HepG2 (cell line): ENCODE measurements around the gene ACACB. TPM values are rescaled to one million over a fixed set of nuclear protein-coding genes. Genes with fewer than 3 reads are reported as not detected.

ENCODE experiments used
- ATAC-seq: fragments of 200-7000 bp; cut with Tn5 transposase; 3 replicates; pipeline ENCODE4 v1.9.1; 2020; ENCODE audit warnings: mild to moderate bottlenecking, moderate library complexity
- BruUV-seq: library from RNA; stranded (reverse); fragments of 400-500 nt; replicated peaks from 2 replicates; lab custom pipeline; 2021; lab: Mats Ljungman, UMichigan
- CTCF ChIA-PET: fragments of 300-600 bp; formaldehyde crosslinking; extraction: SDS; loops from one replicate; lab custom pipeline; 2021; ENCODE audit warnings: low total read pairs, inconsistent platforms, low intra/inter-chr PET ratio; lab: Yijun Ruan, JAX
- POLR2A ChIA-PET: fragments of 350-600 bp; sonication (Branson Sonifier 250); formaldehyde crosslinking; loops from one replicate; lab custom pipeline; 2020; ENCODE audit warnings: antibody characterized with exemption, inconsistent platforms; lab: Yijun Ruan, JAX
- DNase-seq: peaks from one replicate; pipeline ENCODE4 v3.0.0-alpha.2; 2015; ENCODE audit warnings: low spot score
- FAIRE-seq: peaks from 3 replicates; lab custom pipeline; 2011; peaks lifted over from hg19 to GRCh38; lab: Jason Lieb, UNC
- H2AFZ ChIP-seq: one replicate; pipeline ENCODE4 v1.6.1; 2011; ENCODE audit warnings: low read length, inconsistent platforms
- H3K27ac ChIP-seq: fragments of 300-600 bp; 3 replicates; pipeline ENCODE4 v1.8.0; 2011; ENCODE audit warnings: mixed run types, mild to moderate bottlenecking, mixed read lengths, low read length, inconsistent platforms; ENCODE audit not compliant: insufficient read depth; ENCODE audit errors: extremely low read length
- H3K27me3 ChIP-seq, 2 experiments: fragments of 200-600 bp in 1 of 2; 2 replicates in 1 of 2; 3 replicates in 1 of 2; pipeline versions ENCODE4 v1.6.0 to v1.8.0; 2011; ENCODE audit warnings: low read length in 2 of 2, mild to moderate bottlenecking in 2 of 2, moderate library complexity in 2 of 2, inconsistent platforms in 1 of 2; ENCODE audit not compliant: insufficient read depth in 2 of 2, control insufficient read depth in 1 of 2
- H3K36me3 ChIP-seq, 2 experiments: fragments of 200-600 bp in 1 of 2; replicated peaks in 1 of 2; 2 replicates in 1 of 2; 3 replicates in 1 of 2; pipeline versions ENCODE4 v1.5.1 to v1.8.0; 2011; ENCODE audit warnings: low read length in 2 of 2, inconsistent platforms in 1 of 2; ENCODE audit not compliant: insufficient read depth in 2 of 2, control insufficient read depth in 1 of 2
- H3K4me1 ChIP-seq: 2 replicates; pipeline ENCODE4 v1.5.1; 2012; ENCODE audit warnings: low read length, inconsistent platforms; ENCODE audit not compliant: insufficient read depth
- H3K4me2 ChIP-seq: 2 replicates; pipeline ENCODE4 v1.6.0; 2011; ENCODE audit warnings: low read depth, low read length, inconsistent platforms
- H3K4me3 ChIP-seq, 3 experiments: fragments of 200-600 bp in 1 of 3; sonication (generic), shearing (Covaris generic) in 1 of 3; replicated peaks in 1 of 3; 2 replicates each; pipeline ENCODE4 v1.5.1; 2011 to 2016; ENCODE audit warnings: low read length in 3 of 3, inconsistent platforms in 2 of 3, low read depth in 2 of 3, mild to moderate bottlenecking in 2 of 3, control low read depth in 1 of 3, mixed read lengths in 1 of 3; ENCODE audit not compliant: insufficient read depth in 1 of 3
- H3K79me2 ChIP-seq: one replicate; pipeline ENCODE4 v1.6.1; 2011; ENCODE audit warnings: low read length, inconsistent platforms; ENCODE audit not compliant: insufficient read depth
- H3K9ac ChIP-seq: 2 replicates; pipeline ENCODE4 v1.6.0; 2011; ENCODE audit warnings: mild to moderate bottlenecking, low read depth, low read length, inconsistent platforms; ENCODE audit not compliant: insufficient read depth
- H3K9me3 ChIP-seq: 2 replicates; pipeline ENCODE4 v1.5.1; 2012; ENCODE audit warnings: mild to moderate bottlenecking, low read length
- H4K20me1 ChIP-seq: 2 replicates; pipeline ENCODE4 v1.6.0; 2011; ENCODE audit warnings: inconsistent platforms, mild to moderate bottlenecking, low read length, moderate library complexity; ENCODE audit not compliant: insufficient read depth
- BCLAF1 ChIP-seq: fragments of 450-650 bp; IDR thresholded peaks from 2 replicates; pipeline ENCODE4 v1.6.1; 2017; ENCODE audit warnings: mild to moderate bottlenecking
- CHCHD3 ChIP-seq: sonication (generic); formaldehyde crosslinking; IDR thresholded peaks from 2 replicates; pipeline ENCODE4 v1.8.0; 2022; ENCODE audit warnings: mild to moderate bottlenecking, missing genetic modification reagents, moderate library complexity
- HMGA1 ChIP-seq: sonication (generic); formaldehyde crosslinking; conservative IDR thresholded peaks from 2 replicates; pipeline ENCODE4 v1.4.0; 2020; ENCODE audit warnings: missing genetic modification reagents
- RBAK ChIP-seq: sonication (generic); formaldehyde crosslinking; IDR thresholded peaks from 2 replicates; pipeline ENCODE4 v1.5.1; 2020; ENCODE audit warnings: mild to moderate bottlenecking, missing genetic modification reagents
- SOX6 ChIP-seq, 2 experiments: fragments of 450-650 bp in 1 of 2; sonication (generic) in 1 of 2; formaldehyde crosslinking in 1 of 2; IDR thresholded peaks; 2 replicates each; pipeline versions ENCODE4 v1.4.0 to v1.6.1; 2017 to 2020; ENCODE audit warnings: antibody characterized with exemption in 1 of 2, mild to moderate bottlenecking in 1 of 2, missing genetic modification reagents in 1 of 2
- ZNF432 ChIP-seq: sonication (generic); formaldehyde crosslinking; IDR thresholded peaks from 2 replicates; pipeline ENCODE4 v1.5.0; 2020; ENCODE audit warnings: missing genetic modification reagents, mild to moderate bottlenecking, borderline replicate concordance
- ZNF569 ChIP-seq: sonication (generic); formaldehyde crosslinking; IDR thresholded peaks from 2 replicates; pipeline ENCODE4 v1.5.0; 2020; ENCODE audit warnings: mild to moderate bottlenecking, missing genetic modification reagents, moderate library complexity, borderline replicate concordance
- ZNF605 ChIP-seq: sonication (generic); formaldehyde crosslinking; IDR thresholded peaks from 2 replicates; pipeline ENCODE4 v1.8.0; 2022; ENCODE audit warnings: mild to moderate bottlenecking, missing genetic modification reagents
- ZNF607 ChIP-seq: sonication (generic); formaldehyde crosslinking; IDR thresholded peaks from 2 replicates; pipeline ENCODE4 v1.5.1; 2020; ENCODE audit warnings: missing genetic modification reagents, mild to moderate bottlenecking, borderline replicate concordance
- WGBS: methylation state at CpG from one replicate; pipeline ENCODE4 v1.1.6; 2017; ENCODE audit warnings: low lambda C conversion rate; 5-methylcytosine and 5-hydroxymethylcytosine counted together
- in situ Hi-C: cut with HindIII; loops from 2 replicates; pipeline ENCODE4 v1.10.0; 2017; ENCODE audit warnings: low pct_unique_long_range_greater_than_20kb; ENCODE audit not compliant: extremely low pct_ligation_motif_present
- intact Hi-C: fragments of 100-400 bp; cut with micrococcal nuclease; formaldehyde crosslinking; loops from one replicate; pipeline ENCODE4 v1.10.0; 2022; ENCODE audit not compliant: unreplicated experiment
- polyA plus RNA-seq, 8 experiments: library from polyadenylated mRNA; depleted of rRNA in 3 of 8; stranded (reverse) in 7 of 8; unstranded in 1 of 8; fragments of >200 nt; fragmentation: Illumina TruSeq in 4 of 8; extraction: Trizol in 4 of 8; gene quantifications; 2 replicates each; pipeline versions ENCODE4 v1.2.1 to v1.2.3, GENCODE V29; 2011 to 2016; ENCODE audit warnings: low read depth in 4 of 8, missing spikeins in 1 of 8, mixed read lengths in 1 of 8; ENCODE audit not compliant: insufficient read depth in 1 of 8
- total RNA-seq, 5 experiments: library from RNA; depleted of rRNA; stranded (reverse); fragments of >200 nt; fragmentation: Illumina TruSeq; extraction: Trizol; gene quantifications; 2 replicates each; pipeline ENCODE4 v1.2.3, GENCODE V29; 2016; ENCODE audit warnings: low read depth in 1 of 5
- TF ChIP-seq, protein P1 (sequence below): sonication (generic); formaldehyde crosslinking; IDR thresholded peaks from 2 replicates; pipeline ENCODE4 v1.5.1; 2020; ENCODE audit warnings: mild to moderate bottlenecking, missing genetic modification reagents, moderate library complexity
- TF ChIP-seq, protein P2 (sequence below): sonication (generic); formaldehyde crosslinking; conservative IDR thresholded peaks from 2 replicates; pipeline ENCODE4 v1.8.0; 2022; ENCODE audit warnings: missing genetic modification reagents

Gene ACACB
- total and polyA plus RNA-seq, 2 of the 13 experiments (the other 11 are each of a cell fraction or from before 2014, with no cell fraction given), result 6.2 to 8.6 TPM

DNA sequence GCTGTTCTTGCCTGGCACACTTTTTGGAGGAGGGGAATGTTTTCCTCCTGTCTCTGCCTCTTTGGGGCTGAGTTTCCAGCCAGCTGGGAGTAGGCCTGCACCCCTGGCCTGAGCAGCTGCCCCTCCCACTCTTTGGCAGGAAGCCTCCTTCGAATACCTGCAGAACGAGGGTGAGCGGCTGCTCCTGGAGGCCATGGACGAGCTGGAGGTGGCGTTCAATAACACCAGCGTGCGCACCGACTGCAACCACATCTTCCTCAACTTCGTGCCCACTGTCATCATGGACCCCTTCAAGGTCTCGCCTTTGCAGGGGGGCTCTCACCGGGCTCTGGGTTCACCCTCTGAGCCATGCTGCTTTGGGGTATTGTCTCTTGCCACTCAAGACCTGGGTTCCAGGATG, 123.3 kb downstream of the ACACB start:
- Histone ChIP-seq H3K9ac (no peak overlapping the region), H3K9me3 (no peaks in the 10 kb centered on the region), H3K27me3 (no peaks in the 10 kb centered on the region), H3K4me1 (no peaks in the 10 kb centered on the region), H3K27ac (no peak overlapping the region), H3K79me2 (no peaks in the 10 kb centered on the region), H3K36me3 (peaks cover 6 to 46% of the 10 kb centered on the region in 2 experiments; a peak in 4 of 5 replicates), H4K20me1 (no peaks in the 10 kb centered on the region), H3K4me3 (no peak overlapping the region), H2AFZ (no peak overlapping the region), H3K4me2 (no peak overlapping the region)
- FAIRE-seq, result no peak
- ChIA-PET CTCF (no interaction called here), POLR2A (no interaction called here)
- BruUV-seq, result no TSS peak
- DNase-seq, result no peak
- TF ChIP-seq, protein P1, sequence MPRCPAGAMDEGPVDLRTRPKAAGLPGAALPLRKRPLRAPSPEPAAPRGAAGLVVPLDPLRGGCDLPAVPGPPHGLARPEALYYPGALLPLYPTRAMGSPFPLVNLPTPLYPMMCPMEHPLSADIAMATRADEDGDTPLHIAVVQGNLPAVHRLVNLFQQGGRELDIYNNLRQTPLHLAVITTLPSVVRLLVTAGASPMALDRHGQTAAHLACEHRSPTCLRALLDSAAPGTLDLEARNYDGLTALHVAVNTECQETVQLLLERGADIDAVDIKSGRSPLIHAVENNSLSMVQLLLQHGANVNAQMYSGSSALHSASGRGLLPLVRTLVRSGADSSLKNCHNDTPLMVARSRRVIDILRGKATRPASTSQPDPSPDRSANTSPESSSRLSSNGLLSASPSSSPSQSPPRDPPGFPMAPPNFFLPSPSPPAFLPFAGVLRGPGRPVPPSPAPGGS (CRISPR knock-in tag), result no peak
- TF ChIP-seq, protein P2, sequence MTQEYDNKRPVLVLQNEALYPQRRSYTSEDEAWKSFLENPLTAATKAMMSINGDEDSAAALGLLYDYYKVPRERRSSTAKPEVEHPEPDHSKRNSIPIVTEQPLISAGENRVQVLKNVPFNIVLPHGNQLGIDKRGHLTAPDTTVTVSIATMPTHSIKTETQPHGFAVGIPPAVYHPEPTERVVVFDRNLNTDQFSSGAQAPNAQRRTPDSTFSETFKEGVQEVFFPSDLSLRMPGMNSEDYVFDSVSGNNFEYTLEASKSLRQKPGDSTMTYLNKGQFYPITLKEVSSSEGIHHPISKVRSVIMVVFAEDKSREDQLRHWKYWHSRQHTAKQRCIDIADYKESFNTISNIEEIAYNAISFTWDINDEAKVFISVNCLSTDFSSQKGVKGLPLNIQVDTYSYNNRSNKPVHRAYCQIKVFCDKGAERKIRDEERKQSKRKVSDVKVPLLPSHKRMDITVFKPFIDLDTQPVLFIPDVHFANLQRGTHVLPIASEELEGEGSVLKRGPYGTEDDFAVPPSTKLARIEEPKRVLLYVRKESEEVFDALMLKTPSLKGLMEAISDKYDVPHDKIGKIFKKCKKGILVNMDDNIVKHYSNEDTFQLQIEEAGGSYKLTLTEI (CRISPR knock-in tag), result no peak
- TF ChIP-seq CHCHD3 (CRISPR knock-in tag) (no peak), ZNF432 (CRISPR knock-in tag) (no peak)
- WGBS, result 99% methylated on average over 7 of the region's 11 CpGs
- no peak for ATAC-seq
- intact Hi-C loops (no loop called here), in situ Hi-C loops (loop anchor here (10.0 kb wide), 1 partner anchor 105 kb away; no protein-coding TSS in a partner anchor)

GRCh38 chr12:109240365-109240764, 124.0 kb downstream of the ACACB start:
- in situ Hi-C loops, result loop anchor here (10.0 kb wide), 1 partner anchor 106 kb away; no protein-coding TSS in a partner anchor
- intact Hi-C loops, result no loop called here
- Histone ChIP-seq H3K9me3 (no peaks in the 10 kb centered on the region), H3K27me3 (no peaks in the 10 kb centered on the region), H3K9ac (no peak overlapping the region), H3K4me1 (no peaks in the 10 kb centered on the region), H3K27ac (no peak overlapping the region)
- BruUV-seq, result no TSS peak
- 91% methylated on average over 2 of the region's 2 CpGs for WGBS
- no peak for FAIRE-seq
- POLR2A ChIA-PET, result no interaction called here
- CTCF ChIA-PET, result no interaction called here
- no peak for TF ChIP-seq SOX6 (IDR thresholded peaks at IDR 0.05)
- TF ChIP-seq SOX6 (CRISPR knock-in tag; IDR thresholded peaks at IDR 0.05), result no peak
- TF ChIP-seq ZNF605, result no peak
- TF ChIP-seq RBAK (CRISPR knock-in tag), result no peak
- no peak for TF ChIP-seq BCLAF1
- TF ChIP-seq ZNF569 (CRISPR knock-in tag), result no peak
- TF ChIP-seq HMGA1 (CRISPR knock-in tag), result no peak
- TF ChIP-seq ZNF607 (CRISPR knock-in tag), result no peak
- TF ChIP-seq, all 625 proteins: peak for 0
- Histone ChIP-seq H2AFZ (no peak overlapping the region), H3K4me3 (no peak overlapping the region), H3K4me2 (no peak overlapping the region), H3K79me2 (no peaks in the 10 kb centered on the region), H4K20me1 (no peaks in the 10 kb centered on the region), H3K36me3 (peaks cover 6 to 41% of the 10 kb centered on the region in 2 experiments; a peak in 4 of 5 replicates)
- ATAC-seq (no peak), DNase-seq (no peak)
